Measurements from ENCODE around the gene TRNT1.

DNA sequence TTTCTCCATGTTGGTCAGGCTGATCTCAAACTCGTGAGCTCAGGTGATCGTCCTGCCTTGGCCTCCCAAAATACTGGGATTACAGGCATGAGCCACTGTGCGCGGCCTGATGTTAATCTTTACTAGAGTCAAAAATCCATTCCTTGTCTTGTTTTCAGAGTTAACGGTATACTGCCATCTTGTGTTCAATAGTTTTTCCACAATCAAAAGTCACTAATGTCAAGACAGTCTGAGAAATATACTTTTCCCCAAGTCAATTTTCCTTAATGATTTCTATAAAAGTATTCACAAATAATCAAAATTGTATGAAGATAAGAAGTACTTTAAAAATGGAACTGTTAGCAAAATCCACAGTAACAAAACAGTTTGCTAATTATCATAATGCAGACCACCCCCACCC is 44.3 kb downstream of the TRNT1 start:
- TF ChIP-seq BHLHE40 (IDR thresholded peaks at IDR 0.05; ENCODE audit: borderline replicate concordance) (no peak), ARNT (IDR thresholded peaks at IDR 0.05) (no peak), LEF1 (IDR thresholded peaks at IDR 0.05; ENCODE audit: borderline replicate concordance) (no peak), FOXA1 (IDR thresholded peaks at IDR 0.05) (no peak), NFRKB (IDR thresholded peaks at IDR 0.05) (no peak), FOXK2 (IDR thresholded peaks at IDR 0.05) (no peak), ELF4 (IDR thresholded peaks at IDR 0.05) (no peak), SUZ12 (IDR thresholded peaks at IDR 0.05) (no peak)

All from HEK293T (cell line).